GM12878 (cell line): ENCODE data around the gene NECAB3. TPM values are rescaled to one million over a fixed set of nuclear protein-coding genes. Genes with fewer than 3 reads are reported as not detected.

ENCODE experiments used
- BACH1 ChIP-seq: fragments of 450-650 bp; IDR thresholded peaks from 2 replicates; pipeline ENCODE4 v1.6.1; 2017; ENCODE audit warnings: mild to moderate bottlenecking, borderline replicate concordance
- CBX3 ChIP-seq: fragments of 200-600 bp; sonication (generic); IDR thresholded peaks from 2 replicates; pipeline ENCODE4 v1.6.1; 2016; ENCODE audit warnings: low read depth, borderline replicate concordance
- CBX5 ChIP-seq: sonication (generic); IDR thresholded peaks from 2 replicates; pipeline ENCODE4 v1.6.1; 2016; ENCODE audit warnings: low read depth, moderate library complexity, mild to moderate bottlenecking, inconsistent platforms
- CREM ChIP-seq: IDR thresholded peaks from 2 replicates; pipeline ENCODE4 v1.6.1; 2014; ENCODE audit warnings: antibody characterized with exemption, low read depth
- DPF2 ChIP-seq: fragments of 450-650 bp; IDR thresholded peaks from 2 replicates; pipeline ENCODE4 v1.6.1; 2017; ENCODE audit warnings: mild to moderate bottlenecking
- FOS ChIP-seq: IDR thresholded peaks from 3 replicates; pipeline ENCODE4 v1.6.1; 2011; ENCODE audit warnings: borderline replicate concordance; ENCODE audit not compliant: insufficient read length; ENCODE audit errors: extremely low read depth
- HDGF ChIP-seq: fragments of 450-650 bp; IDR thresholded peaks from 2 replicates; pipeline ENCODE4 v1.6.1; 2016; ENCODE audit warnings: antibody characterized with exemption
- IRF4 ChIP-seq: IDR thresholded peaks from 2 replicates; pipeline ENCODE4 v1.6.1; 2011; ENCODE audit warnings: low read depth, low read length
- NR2C1 ChIP-seq: fragments of 450-650 bp; IDR thresholded peaks from 2 replicates; pipeline ENCODE4 v1.6.1; 2017; ENCODE audit warnings: antibody characterized with exemption, mild to moderate bottlenecking, moderate library complexity
- NR2F1 ChIP-seq: fragments of 450-650 bp; conservative IDR thresholded peaks from 2 replicates; pipeline ENCODE4 v1.6.1; 2017; ENCODE audit warnings: mild to moderate bottlenecking
- SIN3A ChIP-seq: IDR thresholded peaks from 2 replicates; pipeline ENCODE4 v1.6.1; 2012; ENCODE audit warnings: low read depth, low read length, improper control_type of control experiment
- YBX1 ChIP-seq: fragments of 450-650 bp; IDR thresholded peaks from 2 replicates; pipeline ENCODE4 v1.6.1; 2016; ENCODE audit warnings: antibody characterized with exemption
- ZBED1 ChIP-seq: IDR thresholded peaks from 2 replicates; pipeline ENCODE4 v1.6.1; 2016; ENCODE audit warnings: borderline replicate concordance
- ZSCAN29 ChIP-seq: fragments of 450-650 bp; IDR thresholded peaks from 2 replicates; pipeline ENCODE4 v1.6.1; 2017; ENCODE audit warnings: mild to moderate bottlenecking, moderate library complexity
- polyA plus RNA-seq, 11 experiments: library from polyadenylated mRNA; depleted of rRNA in 4 of 11; unstranded in 6 of 11; stranded (reverse) in 5 of 11; fragments of >200 nt; fragmentation: Nextera tagmentation in 4 of 11; fragmentation: Illumina TruSeq in 1 of 11; extraction: Ambion mirVana in 4 of 11; extraction: Trizol in 1 of 11; gene quantifications; 1 replicate in 1 of 11; 2 replicates in 10 of 11; pipeline versions ENCODE4 v1.2.1 to v1.2.3, GENCODE V29; 2011 to 2016; ENCODE audit warnings: inconsistent platforms in 2 of 11, missing spikeins in 2 of 11, low read depth in 1 of 11
- total RNA-seq, 4 experiments: library from RNA; depleted of rRNA in 3 of 4; stranded (reverse); fragments of >200 nt in 3 of 4; fragmentation: Illumina TruSeq in 1 of 4; extraction: Trizol in 1 of 4; gene quantifications; 2 replicates each; pipeline versions ENCODE4 v1.2.1 to v1.2.3, GENCODE V29; 2013 to 2021
- TF ChIP-seq, protein P1 (sequence below): fragments of 150-350 bp; IDR thresholded peaks from 2 replicates; pipeline ENCODE4 v1.6.1; 2014; ENCODE audit warnings: mild to moderate bottlenecking, low read depth, low read length
- TF ChIP-seq, protein P2 (sequence below): fragments of 450-650 bp; formaldehyde crosslinking; IDR thresholded peaks from 2 replicates; pipeline ENCODE4 v1.4.0; 2020; ENCODE audit warnings: mild to moderate bottlenecking, moderate library complexity
- TF ChIP-seq, protein P3 (sequence below): IDR thresholded peaks from 2 replicates; pipeline ENCODE4 v1.6.1; 2012; ENCODE audit warnings: mild to moderate bottlenecking, low read depth, low read length
- TF ChIP-seq, protein P4 (sequence below), 3 experiments: IDR thresholded peaks in 2 of 3; conservative IDR thresholded peaks in 1 of 3; 2 replicates each; pipeline ENCODE4 v1.5.1; 2011; ENCODE audit warnings: low read depth in 3 of 3, low read length in 3 of 3, mild to moderate bottlenecking in 3 of 3, control low read depth in 2 of 3, moderate library complexity in 2 of 3, inconsistent platforms in 1 of 3, mixed read lengths in 1 of 3; ENCODE audit not compliant: control insufficient read depth in 2 of 3, insufficient read depth in 1 of 3; ENCODE audit errors: extremely low read depth in 1 of 3

The NECAB3 gene
- total and polyA plus RNA-seq, 10 of the 15 experiments (the other 5 are each of a cell fraction or from before 2014, with no cell fraction given): 0.21 to 17.0 (median 7.2) TPM

- TF ChIP-seq, protein P1, sequence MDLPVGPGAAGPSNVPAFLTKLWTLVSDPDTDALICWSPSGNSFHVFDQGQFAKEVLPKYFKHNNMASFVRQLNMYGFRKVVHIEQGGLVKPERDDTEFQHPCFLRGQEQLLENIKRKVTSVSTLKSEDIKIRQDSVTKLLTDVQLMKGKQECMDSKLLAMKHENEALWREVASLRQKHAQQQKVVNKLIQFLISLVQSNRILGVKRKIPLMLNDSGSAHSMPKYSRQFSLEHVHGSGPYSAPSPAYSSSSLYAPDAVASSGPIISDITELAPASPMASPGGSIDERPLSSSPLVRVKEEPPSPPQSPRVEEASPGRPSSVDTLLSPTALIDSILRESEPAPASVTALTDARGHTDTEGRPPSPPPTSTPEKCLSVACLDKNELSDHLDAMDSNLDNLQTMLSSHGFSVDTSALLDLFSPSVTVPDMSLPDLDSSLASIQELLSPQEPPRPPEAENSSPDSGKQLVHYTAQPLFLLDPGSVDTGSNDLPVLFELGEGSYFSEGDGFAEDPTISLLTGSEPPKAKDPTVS: no peak
- TF ChIP-seq ZBED1 (no peak), BACH1 (no peak), NR2F1 (peak; percentile 92), NR2C1 (peak; percentile 91), HDGF (peak; percentile 24; the same call in 1 of the 2 replicates), CBX5 (no peak), YBX1 (no peak), FOS (peak; percentile 94), IRF4 (no peak), ZSCAN29 (no peak), DPF2 (peak; percentile 98), CREM (peak; percentile 62), CBX3 (no peak), SIN3A (peak; percentile 74)
- TF ChIP-seq, protein P2, sequence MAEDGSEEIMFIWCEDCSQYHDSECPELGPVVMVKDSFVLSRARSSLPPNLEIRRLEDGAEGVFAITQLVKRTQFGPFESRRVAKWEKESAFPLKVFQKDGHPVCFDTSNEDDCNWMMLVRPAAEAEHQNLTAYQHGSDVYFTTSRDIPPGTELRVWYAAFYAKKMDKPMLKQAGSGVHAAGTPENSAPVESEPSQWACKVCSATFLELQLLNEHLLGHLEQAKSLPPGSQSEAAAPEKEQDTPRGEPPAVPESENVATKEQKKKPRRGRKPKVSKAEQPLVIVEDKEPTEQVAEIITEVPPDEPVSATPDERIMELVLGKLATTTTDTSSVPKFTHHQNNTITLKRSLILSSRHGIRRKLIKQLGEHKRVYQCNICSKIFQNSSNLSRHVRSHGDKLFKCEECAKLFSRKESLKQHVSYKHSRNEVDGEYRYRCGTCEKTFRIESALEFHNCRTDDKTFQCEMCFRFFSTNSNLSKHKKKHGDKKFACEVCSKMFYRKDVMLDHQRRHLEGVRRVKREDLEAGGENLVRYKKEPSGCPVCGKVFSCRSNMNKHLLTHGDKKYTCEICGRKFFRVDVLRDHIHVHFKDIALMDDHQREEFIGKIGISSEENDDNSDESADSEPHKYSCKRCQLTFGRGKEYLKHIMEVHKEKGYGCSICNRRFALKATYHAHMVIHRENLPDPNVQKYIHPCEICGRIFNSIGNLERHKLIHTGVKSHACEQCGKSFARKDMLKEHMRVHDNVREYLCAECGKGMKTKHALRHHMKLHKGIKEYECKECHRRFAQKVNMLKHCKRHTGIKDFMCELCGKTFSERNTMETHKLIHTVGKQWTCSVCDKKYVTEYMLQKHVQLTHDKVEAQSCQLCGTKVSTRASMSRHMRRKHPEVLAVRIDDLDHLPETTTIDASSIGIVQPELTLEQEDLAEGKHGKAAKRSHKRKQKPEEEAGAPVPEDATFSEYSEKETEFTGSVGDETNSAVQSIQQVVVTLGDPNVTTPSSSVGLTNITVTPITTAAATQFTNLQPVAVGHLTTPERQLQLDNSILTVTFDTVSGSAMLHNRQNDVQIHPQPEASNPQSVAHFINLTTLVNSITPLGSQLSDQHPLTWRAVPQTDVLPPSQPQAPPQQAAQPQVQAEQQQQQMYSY (CRISPR knock-in tag): no peak
- TF ChIP-seq, protein P3, sequence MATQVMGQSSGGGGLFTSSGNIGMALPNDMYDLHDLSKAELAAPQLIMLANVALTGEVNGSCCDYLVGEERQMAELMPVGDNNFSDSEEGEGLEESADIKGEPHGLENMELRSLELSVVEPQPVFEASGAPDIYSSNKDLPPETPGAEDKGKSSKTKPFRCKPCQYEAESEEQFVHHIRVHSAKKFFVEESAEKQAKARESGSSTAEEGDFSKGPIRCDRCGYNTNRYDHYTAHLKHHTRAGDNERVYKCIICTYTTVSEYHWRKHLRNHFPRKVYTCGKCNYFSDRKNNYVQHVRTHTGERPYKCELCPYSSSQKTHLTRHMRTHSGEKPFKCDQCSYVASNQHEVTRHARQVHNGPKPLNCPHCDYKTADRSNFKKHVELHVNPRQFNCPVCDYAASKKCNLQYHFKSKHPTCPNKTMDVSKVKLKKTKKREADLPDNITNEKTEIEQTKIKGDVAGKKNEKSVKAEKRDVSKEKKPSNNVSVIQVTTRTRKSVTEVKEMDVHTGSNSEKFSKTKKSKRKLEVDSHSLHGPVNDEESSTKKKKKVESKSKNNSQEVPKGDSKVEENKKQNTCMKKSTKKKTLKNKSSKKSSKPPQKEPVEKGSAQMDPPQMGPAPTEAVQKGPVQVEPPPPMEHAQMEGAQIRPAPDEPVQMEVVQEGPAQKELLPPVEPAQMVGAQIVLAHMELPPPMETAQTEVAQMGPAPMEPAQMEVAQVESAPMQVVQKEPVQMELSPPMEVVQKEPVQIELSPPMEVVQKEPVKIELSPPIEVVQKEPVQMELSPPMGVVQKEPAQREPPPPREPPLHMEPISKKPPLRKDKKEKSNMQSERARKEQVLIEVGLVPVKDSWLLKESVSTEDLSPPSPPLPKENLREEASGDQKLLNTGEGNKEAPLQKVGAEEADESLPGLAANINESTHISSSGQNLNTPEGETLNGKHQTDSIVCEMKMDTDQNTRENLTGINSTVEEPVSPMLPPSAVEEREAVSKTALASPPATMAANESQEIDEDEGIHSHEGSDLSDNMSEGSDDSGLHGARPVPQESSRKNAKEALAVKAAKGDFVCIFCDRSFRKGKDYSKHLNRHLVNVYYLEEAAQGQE: no peak
- TF ChIP-seq, protein P4, sequence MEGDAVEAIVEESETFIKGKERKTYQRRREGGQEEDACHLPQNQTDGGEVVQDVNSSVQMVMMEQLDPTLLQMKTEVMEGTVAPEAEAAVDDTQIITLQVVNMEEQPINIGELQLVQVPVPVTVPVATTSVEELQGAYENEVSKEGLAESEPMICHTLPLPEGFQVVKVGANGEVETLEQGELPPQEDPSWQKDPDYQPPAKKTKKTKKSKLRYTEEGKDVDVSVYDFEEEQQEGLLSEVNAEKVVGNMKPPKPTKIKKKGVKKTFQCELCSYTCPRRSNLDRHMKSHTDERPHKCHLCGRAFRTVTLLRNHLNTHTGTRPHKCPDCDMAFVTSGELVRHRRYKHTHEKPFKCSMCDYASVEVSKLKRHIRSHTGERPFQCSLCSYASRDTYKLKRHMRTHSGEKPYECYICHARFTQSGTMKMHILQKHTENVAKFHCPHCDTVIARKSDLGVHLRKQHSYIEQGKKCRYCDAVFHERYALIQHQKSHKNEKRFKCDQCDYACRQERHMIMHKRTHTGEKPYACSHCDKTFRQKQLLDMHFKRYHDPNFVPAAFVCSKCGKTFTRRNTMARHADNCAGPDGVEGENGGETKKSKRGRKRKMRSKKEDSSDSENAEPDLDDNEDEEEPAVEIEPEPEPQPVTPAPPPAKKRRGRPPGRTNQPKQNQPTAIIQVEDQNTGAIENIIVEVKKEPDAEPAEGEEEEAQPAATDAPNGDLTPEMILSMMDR (IDR thresholded peaks at IDR 0.05 in 2 of 3, conservative IDR thresholded peaks at IDR 0.05 in 1 of 3; ENCODE audit: control insufficient read depth in 2 of 3, extremely low read depth in 1 of 3, insufficient read depth in 1 of 3, low read depth in 3 of 3, low read length in 3 of 3): no peak
Measured at GRCh38 chr20:33719989-33720709, 45.9 kb upstream of the NECAB3 start, which contains the start of gene PXMP4 (continued).
